ENCODE data around the gene DYSF. TPM values are rescaled to one million over a fixed set of nuclear protein-coding genes. Genes with fewer than 3 reads are reported as not detected.

DYSF gene
- total RNA-seq, 1 donor from 2014 or later: 37.7 TPM

DNA sequence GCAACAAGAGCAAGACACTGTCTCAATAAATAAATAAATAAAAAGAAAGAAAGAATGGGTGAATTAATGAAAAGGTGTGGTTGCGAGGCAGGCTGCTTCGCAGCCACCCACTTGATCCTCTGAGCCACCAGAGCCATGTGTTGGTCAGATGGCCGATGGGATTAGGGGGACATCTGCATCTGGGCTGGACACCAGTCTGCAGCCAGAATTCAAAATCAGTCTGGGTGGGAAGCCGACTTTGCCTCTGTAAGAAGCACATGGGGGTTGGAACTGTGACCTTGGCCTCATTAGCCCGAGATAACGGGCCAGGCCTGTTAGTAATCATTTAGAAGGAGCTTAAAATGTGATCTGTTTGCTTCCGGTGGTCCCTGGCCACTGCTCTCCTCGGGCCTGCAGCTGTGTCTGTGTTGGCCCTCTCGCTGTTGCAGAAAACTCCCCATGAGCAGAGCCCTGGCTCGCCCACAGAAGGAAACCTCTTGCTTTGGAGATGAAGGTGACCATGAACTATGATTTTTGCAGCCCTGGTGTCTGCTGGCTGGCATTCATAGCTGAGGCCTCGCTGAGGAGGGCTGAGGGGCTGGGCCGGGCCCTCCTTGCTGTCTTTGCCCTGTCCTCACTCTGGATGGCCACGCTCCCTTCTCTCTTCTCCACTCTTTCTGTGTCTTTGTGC lies 94.4 kb downstream of the DYSF start:
- DNase-seq (peak; percentile 41), ATAC-seq (no peak)
- Histone ChIP-seq H3K4me1 (peaks cover 12% of the 10 kb centered on the region), H3K36me3 (no peaks in the 10 kb centered on the region), H3K4me3 (no peak overlapping the region), H3K27me3 (no peaks in the 10 kb centered on the region), H3K27ac (no peak overlapping the region), H3K9me3 (no peaks in the 10 kb centered on the region)
- TF ChIP-seq CTCF (IDR thresholded peaks at IDR 0.05): no peak
- intact Hi-C loops (cut with DNase I): loop anchor here (5.0 to 10.0 kb wide), 2 partner anchors 257 to 605 kb away; no protein-coding TSS in a partner anchor

DNA sequence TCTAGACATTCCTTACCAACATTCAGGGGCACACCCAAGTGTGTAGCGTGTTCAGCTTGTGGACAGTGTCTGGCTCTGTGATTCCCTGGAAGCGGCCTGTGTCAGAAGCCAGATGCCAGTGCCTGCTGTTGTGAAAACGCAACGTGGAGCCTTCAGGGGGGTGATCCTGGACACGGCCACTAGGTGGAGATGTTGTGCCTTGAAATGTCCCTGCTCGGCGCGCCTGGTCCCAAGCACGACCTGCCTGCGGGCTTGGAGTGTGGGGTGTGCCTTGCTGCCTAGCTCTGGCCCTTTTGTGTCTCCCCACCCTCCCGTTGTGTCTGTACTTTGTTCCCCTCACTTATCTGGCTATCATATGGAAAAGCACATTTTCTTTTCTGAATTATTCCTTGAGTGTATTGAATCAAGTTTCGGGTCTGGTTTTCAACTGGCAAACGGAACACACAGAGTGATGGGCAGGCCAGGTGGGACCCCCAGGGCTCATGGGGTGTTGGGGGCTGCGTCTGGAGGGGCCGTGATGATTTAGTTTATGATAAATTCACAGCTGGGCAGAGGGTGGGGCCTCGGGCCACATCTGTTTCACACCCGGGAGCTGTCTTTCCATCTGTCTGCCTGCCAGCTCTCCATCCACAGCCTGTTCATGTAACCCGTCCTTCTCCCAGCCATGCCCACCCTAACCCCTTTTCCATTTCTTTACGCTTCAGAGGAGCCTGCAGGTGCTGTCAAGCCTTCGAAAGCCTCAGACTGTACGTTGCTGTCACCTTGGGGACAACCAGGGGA lies 95.5 kb downstream of the DYSF start:
- intact Hi-C loops (cut with DNase I): loop anchor here (5.0 to 10.0 kb wide), 2 partner anchors 256 to 603 kb away; no protein-coding TSS in a partner anchor
- TF ChIP-seq CTCF (IDR thresholded peaks at IDR 0.05): peak; percentile 82
- Histone ChIP-seq H3K27ac (no peak overlapping the region), H3K27me3 (no peaks in the 10 kb centered on the region), H3K4me3 (no peak overlapping the region), H3K9me3 (no peaks in the 10 kb centered on the region), H3K36me3 (no peaks in the 10 kb centered on the region), H3K4me1 (peaks cover 12% of the 10 kb centered on the region)
- ATAC-seq (peak; percentile 84), DNase-seq (peak; percentile 82)

GRCh38 chr2:71550801-71551630 lies 97.7 kb downstream of the DYSF start:
- DNase-seq (peak; percentile 46), ATAC-seq (no peak)
- Histone ChIP-seq H3K27ac (no peak overlapping the region), H3K27me3 (no peaks in the 10 kb centered on the region), H3K4me1 (no peaks in the 10 kb centered on the region), H3K4me3 (no peak overlapping the region), H3K36me3 (no peaks in the 10 kb centered on the region), H3K9me3 (no peaks in the 10 kb centered on the region)
- no peak for TF ChIP-seq CTCF (IDR thresholded peaks at IDR 0.05)
- intact Hi-C loops (cut with DNase I): no loop called here

GRCh38 chr2:71551631-71551915 lies 98.2 kb downstream of the DYSF start:
- Histone ChIP-seq H3K36me3 (no peaks in the 10 kb centered on the region), H3K27me3 (no peaks in the 10 kb centered on the region), H3K27ac (no peak overlapping the region), H3K4me3 (no peak overlapping the region), H3K4me1 (no peaks in the 10 kb centered on the region), H3K9me3 (no peaks in the 10 kb centered on the region)
- intact Hi-C loops (cut with DNase I): no loop called here
- DNase-seq: peak; percentile 33
- ATAC-seq: no peak
- TF ChIP-seq CTCF (IDR thresholded peaks at IDR 0.05): no peak

DNA sequence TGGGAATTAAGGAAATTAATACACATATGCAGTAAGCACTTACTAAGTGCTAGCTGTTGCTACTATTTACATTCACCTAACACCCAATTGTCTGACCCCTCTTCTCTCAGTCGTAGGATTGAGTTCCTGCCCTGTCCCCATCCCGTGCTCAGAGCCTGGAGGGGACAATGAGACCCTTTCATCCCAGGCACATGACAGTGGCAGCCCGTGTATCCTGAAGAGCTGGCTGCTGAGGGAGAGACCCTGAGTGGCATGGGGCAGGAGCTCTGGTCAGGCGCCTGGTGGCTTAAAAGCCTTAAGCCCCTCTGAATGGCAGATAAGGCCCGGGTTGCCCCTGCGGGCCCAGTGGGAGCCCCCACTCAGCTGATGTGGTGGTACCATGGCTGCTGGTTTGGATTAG lies 99.0 kb downstream of the DYSF start:
- peak; percentile 50 for DNase-seq
- no peaks in the 10 kb centered on the region for H3K4me1 ChIP-seq
- intact Hi-C loops (cut with DNase I): no loop called here
- no peaks in the 10 kb centered on the region for H3K36me3 ChIP-seq
- ATAC-seq: no peak
- no peaks in the 10 kb centered on the region for H3K9me3 ChIP-seq
- no peak overlapping the region for H3K4me3 ChIP-seq
- no peak overlapping the region for H3K27ac ChIP-seq
- no peak for TF ChIP-seq CTCF (IDR thresholded peaks at IDR 0.05)
- no peaks in the 10 kb centered on the region for H3K27me3 ChIP-seq
